ENCODE data around the gene PC.

- TF ChIP-seq POLR2AphosphoS5 (IDR thresholded peaks at IDR 0.05; ENCODE audit: low read depth, low read length) (no peak), TAF1 (IDR thresholded peaks at IDR 0.05; ENCODE audit: low read depth, low read length) (no peak), POLR2A (IDR thresholded peaks at IDR 0.05; ENCODE audit: low read depth, low read length) (no peak)
Observed at GRCh38 chr11:66864924-66865697, 93.1 kb downstream of the PC start.

Data from GM12891 (cell line).